HG02840 (cell line): Measurements from ENCODE around the gene JAM2.
"Not testable (repeated sequence)": the region's sequence is repeated elsewhere in the genome, so short reads cannot be mapped to it uniquely, and the experiment has no call there.

Source experiments
- ATAC-seq: cut with Tn5 transposase; IDR thresholded peaks from one replicate; pipeline ENCODE4 v1.9.1; 2021; ENCODE audit warnings: mild to moderate bottlenecking, moderate library complexity, moderate number of reproducible peaks; ENCODE audit not compliant: unreplicated experiment, low FRiP score

Gene JAM2

GRCh38 chr21:25640943-25641292 lies 1.9 kb downstream of the JAM2 start:
- no peak for ATAC-seq

GRCh38 chr21:25643486-25643885 lies 4.4 kb downstream of the JAM2 start:
- ATAC-seq: no peak

- no peak for ATAC-seq
Measured at GRCh38 chr21:25646474-25646873, 7.4 kb downstream of the JAM2 start.

- no peak for ATAC-seq
Measured at GRCh38 chr21:25647647-25648046, 8.6 kb downstream of the JAM2 start.

- ATAC-seq: no peak
Measured at GRCh38 chr21:25649146-25649545, 10.1 kb downstream of the JAM2 start.

GRCh38 chr21:25656412-25656811 lies 17.4 kb downstream of the JAM2 start:
- no peak for ATAC-seq

GRCh38 chr21:25657140-25657539 lies 18.1 kb downstream of the JAM2 start:
- ATAC-seq: no peak

- no peak for ATAC-seq
Measured at GRCh38 chr21:25658427-25659035, 19.5 kb downstream of the JAM2 start.

- no peak for ATAC-seq
Measured at GRCh38 chr21:25660233-25660632, 21.2 kb downstream of the JAM2 start.

GRCh38 chr21:25664491-25664931 lies 25.5 kb downstream of the JAM2 start:
- no peak for ATAC-seq

- ATAC-seq: no peak
Measured at GRCh38 chr21:25670726-25671125, 31.7 kb downstream of the JAM2 start.

- no peak for ATAC-seq
Measured at GRCh38 chr21:25676451-25676850, 37.4 kb downstream of the JAM2 start.

GRCh38 chr21:25682382-25682781 lies 43.3 kb downstream of the JAM2 start:
- no peak for ATAC-seq

GRCh38 chr21:25687787-25688186 lies 48.7 kb downstream of the JAM2 start:
- no peak for ATAC-seq

GRCh38 chr21:25688275-25689155 lies 49.5 kb downstream of the JAM2 start:
- ATAC-seq: no peak

GRCh38 chr21:25689226-25689625 lies 50.2 kb downstream of the JAM2 start:
- ATAC-seq: no peak

GRCh38 chr21:25691976-25692375 lies 52.9 kb downstream of the JAM2 start:
- no peak for ATAC-seq

GRCh38 chr21:25695461-25695860 lies 56.4 kb downstream of the JAM2 start:
- ATAC-seq: not testable (repeated sequence)

GRCh38 chr21:25700741-25701140 lies 61.7 kb downstream of the JAM2 start:
- no peak for ATAC-seq

- no peak for ATAC-seq
Measured at GRCh38 chr21:25701529-25701928, 62.5 kb downstream of the JAM2 start.

- ATAC-seq: no peak
Measured at GRCh38 chr21:25708467-25709065, 69.5 kb downstream of the JAM2 start.
